HG02571 (cell line): Measurements from ENCODE around the gene MAP1LC3B2.

ENCODE experiments used
- ATAC-seq: cut with Tn5 transposase; IDR thresholded peaks from one replicate; pipeline ENCODE4 v1.9.1; 2021; ENCODE audit warnings: mild to moderate bottlenecking, moderate library complexity; ENCODE audit not compliant: unreplicated experiment

MAP1LC3B2 gene

GRCh38 chr12:116537101-116537904 is 21.9 kb upstream of the MAP1LC3B2 start:
- peak; percentile 35 for ATAC-seq

GRCh38 chr12:116538076-116538591 is 21.0 kb upstream of the MAP1LC3B2 start:
- ATAC-seq: no peak

GRCh38 chr12:116538682-116539305 is 20.4 kb upstream of the MAP1LC3B2 start:
- ATAC-seq: no peak

GRCh38 chr12:116539361-116539771 is 19.8 kb upstream of the MAP1LC3B2 start:
- ATAC-seq: no peak

GRCh38 chr12:116539905-116540482 is 19.2 kb upstream of the MAP1LC3B2 start:
- ATAC-seq: no peak

GRCh38 chr12:116540622-116541152 is 18.5 kb upstream of the MAP1LC3B2 start:
- ATAC-seq: no peak

- ATAC-seq: no peak
Measured at GRCh38 chr12:116541547-116542344, 17.4 kb upstream of the MAP1LC3B2 start.

- no peak for ATAC-seq
Measured at GRCh38 chr12:116542345-116542956, 16.7 kb upstream of the MAP1LC3B2 start.

- no peak for ATAC-seq
Measured at GRCh38 chr12:116544656-116545055, 14.5 kb upstream of the MAP1LC3B2 start.

GRCh38 chr12:116545144-116545543 is 14.0 kb upstream of the MAP1LC3B2 start:
- no peak for ATAC-seq

GRCh38 chr12:116545936-116546335 is 13.2 kb upstream of the MAP1LC3B2 start:
- no peak for ATAC-seq

- ATAC-seq: no peak
Measured at GRCh38 chr12:116547955-116548501, 11.2 kb upstream of the MAP1LC3B2 start.

- no peak for ATAC-seq
Measured at GRCh38 chr12:116549993-116550392, 9.2 kb upstream of the MAP1LC3B2 start.

GRCh38 chr12:116551151-116551550 is 8.0 kb upstream of the MAP1LC3B2 start:
- no peak for ATAC-seq

- no peak for ATAC-seq
Measured at GRCh38 chr12:116551619-116551951, 7.6 kb upstream of the MAP1LC3B2 start.

- no peak for ATAC-seq
Measured at GRCh38 chr12:116551952-116552772, 7.0 kb upstream of the MAP1LC3B2 start.

- no peak for ATAC-seq
Measured at GRCh38 chr12:116552773-116553373, 6.3 kb upstream of the MAP1LC3B2 start.

- no peak for ATAC-seq
Measured at GRCh38 chr12:116556356-116556952, 2.7 kb upstream of the MAP1LC3B2 start.
